GM18526 (cell line): Measurements from ENCODE around the gene USHBP1.
A peak's percentile ranks its signal among the peaks of the same experiment; 100 is the strongest.

ENCODE experiments used
- POLR2A ChIP-seq: IDR thresholded peaks from 3 replicates; pipeline ENCODE4 v1.6.1; 2011; ENCODE audit not compliant: insufficient read length; ENCODE audit errors: extremely low read depth

The USHBP1 gene

GRCh38 chr19:17237747-17238706, 26.5 kb downstream of the USHBP1 start:
- no peak for TF ChIP-seq POLR2A

- no peak for TF ChIP-seq POLR2A
Measured at GRCh38 chr19:17236811-17237543, 27.6 kb downstream of the USHBP1 start.

- peak; percentile 3 for TF ChIP-seq POLR2A
Measured at GRCh38 chr19:17235971-17236777, 28.4 kb downstream of the USHBP1 start.

DNA sequence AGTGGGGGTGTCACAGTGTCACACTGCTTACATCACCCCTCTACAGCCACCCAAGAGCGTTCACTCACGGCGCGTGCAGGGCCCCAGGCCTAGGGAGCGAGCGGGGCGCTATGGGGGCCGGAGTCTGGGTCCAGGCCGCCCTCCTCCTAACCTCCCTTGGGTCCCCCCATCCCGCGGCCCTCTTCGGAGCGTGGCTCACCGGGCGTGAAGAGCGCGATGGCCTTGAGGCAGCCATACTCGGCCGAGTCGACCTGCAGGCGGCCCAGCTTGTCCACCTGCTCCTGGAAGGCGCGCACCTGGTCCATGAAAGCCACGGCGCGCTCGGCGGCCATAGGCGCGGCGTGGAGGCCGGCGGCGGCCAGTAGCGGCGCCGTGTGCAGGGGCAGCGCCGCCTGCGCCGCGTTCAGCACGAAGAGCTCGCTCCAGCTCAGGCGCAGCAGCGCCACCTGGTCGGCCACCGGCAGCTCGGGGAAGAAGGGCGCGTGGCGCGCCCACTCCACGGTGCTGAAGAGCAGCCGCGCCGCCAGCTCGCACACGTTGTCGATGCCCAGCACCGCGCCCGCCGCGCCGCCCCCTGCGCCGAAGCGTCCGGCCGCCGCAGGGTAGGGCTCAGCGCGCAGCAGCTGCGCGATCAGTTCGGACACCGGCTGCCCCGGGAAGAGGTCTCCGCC, 29.1 kb downstream of the USHBP1 start:
- TF ChIP-seq POLR2A: peak; percentile 17

- no peak for TF ChIP-seq POLR2A
Measured at GRCh38 chr19:17234911-17235299, 29.6 kb downstream of the USHBP1 start.

DNA sequence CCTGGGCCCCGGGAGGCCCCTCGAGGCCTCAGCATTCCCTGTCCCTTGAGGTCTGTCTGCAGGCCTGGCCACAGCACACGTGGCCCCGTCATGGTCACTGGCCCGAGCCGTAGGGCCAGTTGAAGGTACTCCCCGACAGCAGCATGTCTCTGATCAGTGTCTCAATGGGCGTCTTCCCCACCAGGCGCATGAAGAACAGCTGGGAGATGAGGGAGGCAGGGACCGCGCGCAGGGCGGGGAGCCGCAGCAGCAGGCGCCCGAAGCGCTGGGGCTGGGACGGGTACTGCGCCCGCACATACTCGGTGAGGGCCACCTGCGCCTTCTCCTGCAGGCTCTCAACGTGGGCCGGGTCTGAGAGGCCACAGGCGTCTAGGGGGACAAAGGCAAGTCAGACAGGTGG, 32.3 kb downstream of the USHBP1 start:
- TF ChIP-seq POLR2A: no peak

GRCh38 chr19:17229890-17230289, 34.7 kb downstream of the USHBP1 start:
- TF ChIP-seq POLR2A: no peak

DNA sequence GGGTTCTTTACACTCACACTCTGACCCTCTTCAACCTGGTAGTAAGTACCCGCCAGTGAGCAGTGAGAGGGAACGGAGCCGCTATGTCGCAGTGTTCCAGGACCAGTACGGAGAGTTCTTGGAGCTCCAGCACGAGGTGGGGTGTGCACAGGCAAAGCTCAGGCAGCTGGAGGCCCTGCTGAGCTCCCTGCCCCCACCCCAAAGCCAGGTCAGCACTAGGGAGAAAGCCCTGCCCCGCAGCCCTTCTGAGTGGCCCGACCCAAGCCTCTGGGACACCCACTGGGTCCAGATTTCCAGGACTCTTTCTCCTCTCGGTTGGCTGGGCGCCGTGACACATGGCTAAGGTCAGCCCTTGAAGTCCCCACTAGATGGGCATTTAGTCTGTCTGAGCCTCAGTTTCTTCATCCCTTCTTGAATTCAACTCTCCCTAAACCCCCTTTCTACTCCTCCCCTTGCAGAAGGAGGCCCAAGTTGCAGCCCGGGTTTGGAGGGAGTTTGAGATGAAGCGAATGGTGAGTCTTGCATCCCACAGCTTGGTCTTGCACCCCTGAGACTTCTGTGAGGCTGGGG, 36.7 kb downstream of the USHBP1 start:
- no peak for TF ChIP-seq POLR2A

- peak; percentile 93 for TF ChIP-seq POLR2A
Measured at GRCh38 chr19:17226002-17226933, 38.3 kb downstream of the USHBP1 start, which contains the start of gene OCEL1. Gene OCEL1 (plus strand): TSS chr19:17226226. CDS start chr19:17226248, 22 bp downstream.

- no peak for TF ChIP-seq POLR2A
Measured at GRCh38 chr19:17225053-17225452, 39.5 kb downstream of the USHBP1 start.

DNA sequence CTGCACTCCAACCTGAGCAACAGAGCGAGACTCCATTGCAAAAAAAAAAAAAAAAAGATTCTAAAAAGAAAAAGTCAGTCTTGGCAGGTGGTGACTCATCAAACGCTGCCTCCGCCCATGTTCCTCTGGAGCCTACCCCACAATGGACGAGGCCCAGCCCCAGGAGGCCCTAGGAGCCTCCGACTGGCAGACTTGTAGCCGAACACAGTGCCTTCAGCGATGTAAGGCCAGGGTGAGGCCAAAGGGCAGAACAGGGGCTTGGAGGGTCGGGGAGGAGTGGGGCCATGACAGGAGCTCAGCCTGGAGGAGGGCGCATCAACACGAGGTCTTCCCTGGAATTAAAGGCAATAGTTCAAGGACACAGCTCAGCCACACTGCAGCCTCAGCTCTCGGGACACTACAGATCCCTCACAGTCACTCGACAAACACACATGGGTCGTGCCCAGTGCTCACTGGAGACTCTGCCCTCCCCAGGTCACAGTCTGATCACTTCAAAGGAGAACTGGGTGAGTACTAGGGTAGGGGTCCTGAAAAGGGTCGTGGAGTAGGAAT, 44.3 kb downstream of the USHBP1 start:
- no peak for TF ChIP-seq POLR2A

DNA sequence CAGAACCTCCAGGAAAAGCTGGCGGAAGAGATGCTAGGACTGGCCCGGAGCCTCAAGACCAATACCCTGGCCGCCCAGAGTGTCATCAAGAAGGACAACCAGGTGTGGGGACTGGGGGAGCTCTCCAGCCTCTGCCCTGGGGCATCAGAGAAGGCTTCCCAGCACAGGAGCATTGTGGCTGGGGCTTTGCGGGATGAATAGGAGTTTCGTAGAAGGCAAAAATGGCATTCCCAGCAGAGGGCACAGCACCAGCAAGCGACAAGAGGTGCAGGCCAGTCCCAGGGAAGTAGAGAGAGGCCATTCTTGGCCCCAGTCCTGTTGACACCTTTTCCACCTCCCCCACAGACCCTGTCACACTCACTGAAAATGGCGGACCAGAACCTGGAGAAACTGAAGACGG, 45.3 kb downstream of the USHBP1 start:
- no peak for TF ChIP-seq POLR2A

DNA sequence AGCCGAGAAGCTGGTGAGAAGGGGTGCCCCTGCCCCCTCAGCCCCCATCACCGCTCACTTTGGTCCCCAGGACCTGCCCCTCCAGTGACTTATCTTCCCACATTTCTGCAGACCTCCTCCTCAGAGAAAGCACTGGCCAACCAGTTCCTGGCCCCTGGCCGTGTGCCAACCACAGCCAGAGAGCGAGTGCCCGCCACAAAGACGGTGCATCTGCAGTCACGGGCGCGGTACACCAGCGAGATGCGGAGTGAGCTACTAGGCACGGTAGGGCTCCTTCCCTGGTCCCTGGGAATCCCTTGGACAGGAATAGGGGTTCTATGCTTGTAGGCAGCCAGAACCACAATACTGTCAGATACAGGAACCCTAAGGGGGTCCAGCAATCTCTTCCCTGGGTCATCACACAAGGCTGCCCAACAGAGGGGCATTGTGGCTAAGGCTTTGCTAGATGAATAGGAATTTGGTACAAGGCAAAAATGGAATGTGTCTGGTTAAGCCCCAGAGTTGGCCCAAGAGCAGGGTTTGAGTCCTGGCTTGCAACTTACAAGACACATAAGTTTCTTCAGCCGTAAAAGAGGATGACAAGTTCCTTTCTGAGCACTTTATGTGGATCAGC, 48.4 kb downstream of the USHBP1 start:
- no peak for TF ChIP-seq POLR2A
